Stimulated activated CD4-positive, alpha-beta T cell treated with anti-CD3 and anti-CD28 coated beads, Interleukin-2, amount 100 ng/mL, for 24 hours (primary cell): ENCODE data around the gene LYSET.
"Not testable (repeated sequence)": the region's sequence is repeated elsewhere in the genome, so short reads cannot be mapped to it uniquely, and the experiment has no call there.

Experiments used
- DNase-seq, 2 donors: peaks; one replicate each; pipeline ENCODE4 v3.0.0-alpha.2; 2020

The LYSET gene

DNA sequence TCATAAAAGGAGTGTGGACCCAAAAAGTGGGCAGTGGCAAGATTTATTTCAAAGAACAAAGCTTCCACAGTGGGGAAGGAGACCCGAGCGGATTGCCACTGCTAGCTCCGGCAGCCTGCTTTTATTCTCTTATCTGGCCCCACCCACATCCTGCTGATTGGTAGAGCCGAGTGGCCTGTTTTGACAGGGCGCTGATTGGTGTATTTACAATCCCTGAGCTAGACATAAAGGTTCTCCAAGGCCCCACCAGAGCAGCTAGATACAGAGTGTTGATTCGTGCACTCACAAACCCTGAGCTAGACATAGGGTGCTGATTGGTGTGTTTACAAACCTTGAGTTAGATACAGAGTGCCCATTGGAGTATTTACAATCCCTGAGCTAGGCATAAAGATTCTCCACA lies 15.5 kb upstream of the LYSET start:
- DNase-seq, result not testable (repeated sequence)

DNA sequence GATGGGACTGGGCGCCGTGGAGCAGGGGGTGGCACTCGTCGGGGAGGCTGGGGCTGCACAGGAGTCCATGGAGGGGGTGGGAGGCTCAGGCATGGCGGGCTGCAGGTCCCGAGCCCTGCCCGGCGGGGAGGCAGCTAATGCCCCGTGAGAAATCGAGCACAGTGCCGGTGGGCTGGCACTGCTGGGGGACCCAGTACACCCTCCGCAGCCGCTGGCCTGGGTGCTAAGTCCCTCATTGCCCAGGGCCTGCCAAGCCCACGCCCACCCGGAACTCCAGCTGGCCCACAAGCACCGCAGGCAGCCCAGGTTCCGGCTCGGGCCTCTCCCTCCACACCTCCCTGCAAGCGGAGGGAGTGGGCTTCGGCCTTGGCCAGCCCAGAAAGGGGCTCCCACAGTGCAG lies 15.0 kb upstream of the LYSET start:
- DNase-seq, result not testable (repeated sequence)

DNA sequence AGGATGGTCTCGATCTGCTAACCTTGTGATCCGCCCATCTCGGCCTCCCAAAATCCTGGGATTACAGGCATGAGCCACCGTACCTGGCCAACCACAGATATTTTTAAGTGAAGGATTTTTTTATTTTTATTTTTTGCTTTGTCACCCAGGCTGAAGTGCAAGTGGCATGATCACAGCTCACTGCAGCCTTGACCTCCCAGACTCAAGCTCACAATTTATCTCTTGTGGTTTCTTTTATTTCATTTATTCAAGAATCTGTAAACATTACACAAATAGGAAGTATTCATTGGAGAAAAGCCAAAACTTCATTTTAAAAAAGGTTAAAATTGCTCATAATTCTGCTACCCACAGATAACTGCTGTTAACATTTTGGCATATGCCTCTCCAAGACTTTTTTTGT lies 13.7 kb upstream of the LYSET start:
- no peak for DNase-seq

DNA sequence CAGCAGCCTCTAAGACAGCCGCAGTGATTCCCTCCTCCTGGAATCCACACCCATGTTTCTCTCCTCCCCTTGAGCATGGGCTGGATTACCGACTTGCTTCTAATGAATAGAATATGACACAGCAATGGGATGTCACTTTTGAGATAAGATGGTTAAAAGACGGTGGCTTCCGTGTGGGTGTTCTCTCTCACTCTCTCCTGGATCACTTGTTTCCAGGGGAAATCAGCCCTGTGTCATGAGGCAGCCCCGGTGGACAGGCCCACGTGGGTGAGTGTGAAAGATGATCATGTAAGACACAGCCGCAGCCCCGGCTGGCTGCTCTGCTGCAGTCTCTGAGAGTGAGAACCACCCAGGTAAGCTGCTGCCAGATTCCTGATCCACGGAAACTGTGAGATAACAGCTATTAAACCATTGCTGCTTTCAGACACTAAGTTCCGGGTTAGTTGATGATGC lies 11.1 kb upstream of the LYSET start:
- DNase-seq, result no peak

DNA sequence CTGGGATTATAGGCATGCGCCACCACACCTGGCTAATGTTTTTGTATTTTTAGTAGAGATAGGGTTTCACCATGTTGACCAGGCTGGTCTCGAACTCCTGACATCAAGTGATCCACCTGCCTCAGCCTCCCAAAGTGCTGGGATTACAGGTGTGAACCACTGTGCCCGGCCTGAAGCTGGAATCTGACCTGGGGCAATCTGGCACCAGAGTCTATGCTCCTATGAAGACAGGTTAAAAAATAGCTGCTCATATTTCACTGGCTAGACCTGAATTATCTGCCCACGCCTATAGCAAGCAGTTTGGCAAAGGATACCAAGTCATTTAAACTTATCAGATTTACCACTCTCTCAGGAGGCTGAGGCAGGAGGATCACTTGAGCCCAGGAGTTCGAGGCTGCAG lies 10.4 kb upstream of the LYSET start:
- DNase-seq, result not testable (repeated sequence)

DNA sequence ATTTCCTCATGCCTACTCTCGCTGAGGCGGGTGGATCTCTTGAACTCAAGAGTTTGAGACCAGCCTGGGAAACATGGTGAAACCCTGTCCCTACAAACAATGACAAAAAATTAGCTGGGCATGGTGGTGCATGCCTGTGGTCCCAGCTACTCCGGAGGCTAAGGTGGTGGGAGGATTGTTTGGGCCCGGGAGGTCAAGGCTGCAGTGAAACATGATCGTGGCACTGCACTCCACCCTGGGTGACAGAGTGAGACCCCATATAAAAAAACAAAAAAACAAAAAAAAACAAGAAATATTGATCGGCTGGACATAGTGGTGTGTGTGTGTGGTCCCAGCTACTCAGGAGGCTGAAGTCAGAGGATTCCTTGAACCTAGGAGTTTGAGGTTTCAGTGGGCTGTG lies 9.6 kb upstream of the LYSET start:
- no peak for DNase-seq

DNA sequence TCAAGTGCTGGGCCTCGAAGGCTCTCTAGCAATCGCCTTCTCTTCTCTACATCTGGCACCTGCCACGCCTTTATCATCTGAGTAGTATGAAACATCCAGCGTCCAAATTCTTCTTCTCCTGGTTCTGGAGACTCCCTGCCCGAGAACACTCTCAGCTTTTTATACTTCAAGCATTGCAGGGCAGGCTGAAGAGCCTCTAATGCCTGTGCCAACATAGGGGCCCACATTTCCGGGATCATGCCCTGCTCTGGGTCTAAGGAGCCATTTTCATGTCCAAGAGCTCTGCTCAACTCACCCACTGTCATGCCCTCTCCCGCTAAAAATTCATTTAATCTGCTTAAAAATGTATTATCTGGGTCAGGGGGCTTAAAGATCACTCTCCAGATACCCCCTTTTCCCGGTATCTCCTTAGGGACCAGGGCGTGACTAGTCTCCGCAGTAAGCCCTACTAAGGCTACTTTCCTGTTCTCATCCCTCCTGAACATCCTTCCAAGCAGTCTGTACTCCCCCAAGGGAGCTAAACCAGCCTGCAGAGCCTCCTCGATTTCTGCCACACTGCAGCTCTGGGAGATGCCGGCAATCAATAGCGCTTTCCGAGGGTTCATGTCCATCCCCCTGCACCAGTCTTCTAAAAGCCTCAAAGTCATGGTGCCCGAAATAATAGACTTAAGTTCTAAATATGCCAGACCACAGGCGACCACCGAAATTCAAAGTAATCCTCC lies 1.4 kb upstream of the LYSET start:
- DNase-seq, result no peak

DNA sequence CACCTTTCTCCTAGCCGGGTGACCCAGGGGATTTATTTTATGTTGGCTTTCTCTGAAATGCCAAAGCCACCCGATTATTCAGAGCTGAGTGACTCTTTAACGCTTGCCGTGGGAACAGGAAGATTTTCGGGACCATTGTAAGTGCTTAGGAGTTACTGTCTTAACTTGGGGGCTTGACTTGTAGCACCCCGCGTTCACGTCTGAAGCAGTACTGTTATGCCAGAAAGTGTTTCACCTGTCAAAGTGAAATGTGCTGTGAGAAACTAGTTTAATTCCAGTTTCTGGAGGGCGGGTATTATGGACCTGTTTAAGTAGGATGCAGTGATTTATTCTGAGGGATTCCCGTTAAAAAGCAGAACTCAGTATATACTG lies 218 bp downstream of the LYSET start:
- DNase-seq, result no peak

DNA sequence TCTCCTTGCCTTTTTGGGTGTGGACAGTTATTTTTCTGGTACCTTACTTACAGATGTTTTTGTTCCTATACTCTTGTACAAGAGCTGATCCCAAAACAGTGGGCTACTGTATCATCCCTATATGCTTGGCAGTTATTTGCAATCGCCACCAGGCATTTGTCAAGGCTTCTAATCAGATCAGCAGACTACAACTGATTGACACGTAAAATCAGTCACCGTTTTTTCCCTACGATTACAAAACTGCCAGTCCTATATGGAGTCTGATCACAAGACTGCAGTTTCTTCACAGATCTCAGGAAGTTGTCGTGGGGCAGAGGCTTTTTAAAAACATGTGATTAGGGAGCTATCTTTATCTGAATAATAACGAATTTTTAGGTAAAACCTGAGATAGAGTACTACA lies 1.3 kb downstream of the LYSET start:
- no peak for DNase-seq

DNA sequence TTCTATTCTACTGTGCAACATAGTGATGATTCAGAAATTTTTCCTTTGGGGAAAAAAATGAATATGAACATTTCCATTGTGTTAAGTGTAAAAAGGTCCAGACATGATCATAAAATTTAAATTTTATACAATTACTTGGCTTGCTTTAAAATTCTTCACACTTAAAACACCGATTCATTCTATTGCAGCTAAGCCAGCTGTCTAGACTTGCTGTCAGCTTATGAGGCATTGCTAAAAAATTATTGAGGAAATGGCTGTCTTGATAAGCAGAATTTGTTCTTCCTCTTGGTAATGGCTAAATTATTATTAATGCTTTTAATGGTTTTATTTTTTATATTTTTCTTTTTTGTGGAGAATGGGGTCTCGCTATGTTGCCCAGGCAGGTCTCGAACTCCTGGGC lies 1.8 kb downstream of the LYSET start:
- no peak for DNase-seq

DNA sequence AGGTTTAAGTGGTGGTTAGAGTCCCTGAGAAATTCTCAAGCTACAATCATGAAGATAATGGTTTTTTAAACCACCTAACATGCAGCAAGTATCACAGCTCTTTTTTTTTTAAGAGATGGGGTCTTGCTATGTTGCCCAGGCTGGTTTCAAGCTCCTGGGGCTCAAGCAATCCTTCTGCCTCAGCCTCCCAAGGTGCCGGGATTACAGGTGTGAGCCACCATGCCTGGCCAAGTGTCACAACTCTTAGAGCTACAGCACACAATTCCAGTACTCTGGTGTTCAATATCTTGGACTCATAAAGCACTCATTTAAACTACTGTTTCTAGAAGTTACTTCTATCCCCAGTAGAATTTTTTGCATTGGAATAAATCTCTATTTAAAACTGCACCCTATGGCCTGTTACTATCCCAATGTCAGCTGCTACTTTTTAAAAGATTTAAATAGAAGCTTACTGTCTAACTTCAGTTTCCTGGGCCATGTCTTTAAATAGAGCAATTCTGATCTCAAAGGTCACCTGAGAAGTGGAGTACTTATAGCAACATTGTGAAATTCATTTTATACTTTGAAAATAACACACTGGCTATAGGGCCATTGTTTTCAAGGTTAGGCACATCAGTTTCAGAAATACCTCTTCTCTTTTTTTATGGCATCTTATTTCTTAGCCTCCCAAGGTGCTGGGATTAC lies 10.3 kb downstream of the LYSET start:
- no peak for DNase-seq

DNA sequence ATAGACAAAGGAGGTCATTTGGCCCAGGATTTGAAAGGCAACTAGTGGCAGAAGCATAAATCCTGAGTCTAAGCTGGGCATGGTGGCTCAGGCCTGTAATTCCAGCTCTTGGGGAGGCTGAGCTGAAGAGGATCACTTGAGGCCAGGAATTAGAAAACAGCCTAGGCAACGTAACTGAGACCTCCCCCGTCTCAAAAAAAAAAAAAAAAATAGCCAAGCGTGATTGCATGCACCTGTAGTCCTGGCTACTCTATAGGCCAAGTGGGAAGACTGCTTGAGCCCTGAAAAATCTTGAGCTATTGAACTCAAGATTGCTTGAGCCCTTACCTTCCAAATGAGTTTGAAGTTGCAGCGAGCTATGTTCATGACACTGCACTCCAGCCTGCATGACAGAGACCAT lies 13.9 kb downstream of the LYSET start:
- no peak for DNase-seq

DNA sequence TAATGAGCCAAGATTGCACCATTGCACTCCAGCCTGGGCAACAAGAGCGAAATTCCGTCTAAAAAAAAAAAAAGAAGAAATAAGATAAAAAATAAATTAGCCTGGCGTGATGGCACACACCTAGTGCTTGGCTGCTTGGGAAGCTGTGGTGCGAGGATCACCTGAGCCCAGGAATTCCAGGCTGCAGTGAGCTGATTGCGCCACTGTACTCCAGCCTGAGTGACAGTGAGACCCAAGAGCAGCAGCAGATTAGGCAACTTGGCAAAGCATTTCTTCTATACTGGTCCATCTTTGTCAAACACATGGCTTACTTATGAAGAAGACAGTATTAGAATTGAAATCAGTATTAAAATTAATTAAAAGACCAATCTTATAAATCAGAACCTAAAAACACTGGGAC lies 15.4 kb downstream of the LYSET start:
- DNase-seq, result no peak

DNA sequence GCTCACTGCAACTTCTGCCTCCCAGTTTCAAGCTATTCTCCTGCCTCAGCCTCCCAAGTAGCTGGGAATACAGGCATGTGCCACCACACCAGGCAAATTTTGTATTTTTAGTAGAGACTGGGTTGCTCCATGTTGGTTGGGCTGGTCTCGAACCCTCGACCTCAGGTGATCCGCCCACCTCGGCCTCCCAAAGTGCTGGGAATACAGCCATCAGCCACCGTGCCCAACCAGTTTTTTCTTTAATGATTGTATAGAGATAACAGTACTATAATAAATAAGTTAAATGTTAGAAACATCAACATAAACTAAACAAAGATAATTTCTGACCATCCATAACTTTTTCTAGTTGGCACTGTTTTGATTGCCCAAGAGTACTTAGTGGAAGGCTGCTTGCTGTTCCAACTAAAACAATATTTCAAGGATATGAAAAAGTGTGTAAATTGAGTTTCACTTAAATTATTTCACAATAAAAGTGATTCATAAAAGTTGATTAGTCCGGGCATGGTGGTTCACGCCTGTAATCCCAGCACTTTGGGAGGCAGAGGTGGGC lies 16.1 kb downstream of the LYSET start:
- DNase-seq, result no peak

DNA sequence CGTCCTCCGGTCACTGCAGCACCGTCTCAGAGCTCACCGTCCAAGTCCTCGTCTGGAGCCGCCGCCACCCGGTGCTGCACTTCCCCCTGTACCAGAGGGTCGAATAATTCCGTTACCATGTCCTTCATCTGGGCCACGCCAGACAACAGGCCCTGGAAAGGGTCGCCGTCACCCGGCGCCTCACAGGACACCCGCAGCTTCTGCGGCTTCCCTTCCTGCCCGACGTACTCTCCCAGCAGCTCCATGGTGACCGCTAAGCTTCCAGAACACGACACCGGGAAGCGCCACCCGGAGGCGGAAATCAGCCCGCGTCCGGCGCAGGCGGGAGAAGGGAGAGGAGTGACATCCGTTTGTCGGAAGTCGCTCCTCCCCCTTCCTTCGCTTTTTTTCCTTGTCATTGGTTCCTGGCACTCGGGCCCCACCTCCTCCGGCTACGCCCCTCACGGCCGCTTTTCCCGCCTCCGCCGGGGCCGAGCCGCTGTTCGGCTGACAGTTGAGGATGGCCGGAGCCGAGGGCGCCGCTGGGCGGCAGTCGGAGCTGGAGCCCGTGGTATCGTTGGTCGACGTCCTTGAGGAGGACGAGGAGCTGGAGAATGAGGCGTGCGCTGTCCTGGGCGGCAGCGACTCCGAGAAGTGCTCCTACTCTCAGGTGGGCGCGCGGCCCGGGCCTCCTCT lies 21.8 kb downstream of the LYSET start, which contains the start of the genes GON7 and UBR7:
GON7 (minus strand) TSS at position 273 of the 675 bp plus-strand sequence; CDS start at position 245, 28 bp downstream.
UBR7 (plus strand) TSS at position 464 of the 675 bp plus-strand sequence; CDS start at position 500, 36 bp downstream.
- DNase-seq, result peak; percentile 91

DNA sequence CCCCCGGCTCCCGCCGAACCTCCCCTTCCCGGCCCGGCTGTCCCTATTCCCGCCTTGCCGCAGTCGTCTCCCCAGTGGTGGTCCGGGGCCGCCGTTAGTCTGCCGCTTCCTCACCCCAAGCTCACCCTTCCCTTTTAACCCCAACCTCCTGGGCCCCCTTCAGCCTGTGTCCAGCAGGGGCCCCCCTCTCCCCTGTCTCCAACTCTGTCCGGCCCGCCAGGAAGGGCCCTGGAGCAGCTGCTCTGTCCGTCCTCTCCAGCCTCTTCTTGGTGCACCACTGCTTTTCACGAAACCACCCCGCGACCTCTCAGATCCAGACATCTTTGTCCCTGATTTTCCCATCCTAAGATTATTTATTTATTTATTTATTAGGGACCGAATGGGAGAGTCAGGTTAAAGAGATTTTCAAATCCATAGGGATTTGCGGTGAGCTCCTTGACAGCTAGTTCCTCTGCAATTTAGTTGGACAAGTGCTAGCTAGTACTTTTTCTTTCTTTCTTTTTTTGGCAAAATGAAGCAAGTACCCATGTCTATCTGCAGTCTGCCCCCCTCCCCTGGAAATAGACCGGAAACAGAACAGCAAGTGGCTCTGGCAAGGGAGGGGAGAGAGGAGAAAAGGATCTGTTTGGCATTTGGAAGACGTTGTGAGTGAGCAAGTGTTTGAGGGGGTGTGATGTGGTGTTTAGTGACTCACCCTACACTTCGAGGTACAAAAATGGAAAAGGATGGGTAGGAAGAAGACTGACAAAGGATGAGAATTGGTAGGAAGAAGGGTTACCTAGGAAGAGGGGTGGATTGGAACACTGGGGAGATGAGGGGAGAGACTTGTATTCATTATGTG lies 22.6 kb downstream of the LYSET start:
- DNase-seq, result peak; percentile 24 to 32

DNA sequence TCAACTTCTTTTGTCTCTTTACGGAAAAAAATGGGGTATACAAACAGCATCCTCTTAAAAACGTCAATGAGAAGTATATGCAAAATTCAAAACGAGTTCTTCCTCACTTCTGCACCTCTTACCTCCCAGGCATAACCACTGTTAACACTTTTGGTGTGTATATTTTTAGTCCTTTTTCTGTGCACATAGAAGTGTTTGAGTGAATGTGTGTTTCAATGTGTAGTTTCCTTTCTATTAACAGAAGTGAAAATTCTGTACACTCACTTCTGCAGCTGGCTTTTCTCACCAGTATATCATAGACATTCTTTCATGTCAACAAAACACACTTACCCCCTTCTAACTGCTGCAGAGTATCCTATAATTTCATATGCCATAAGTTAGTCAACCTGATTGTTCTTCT lies 27.3 kb downstream of the LYSET start:
- no peak for DNase-seq

DNA sequence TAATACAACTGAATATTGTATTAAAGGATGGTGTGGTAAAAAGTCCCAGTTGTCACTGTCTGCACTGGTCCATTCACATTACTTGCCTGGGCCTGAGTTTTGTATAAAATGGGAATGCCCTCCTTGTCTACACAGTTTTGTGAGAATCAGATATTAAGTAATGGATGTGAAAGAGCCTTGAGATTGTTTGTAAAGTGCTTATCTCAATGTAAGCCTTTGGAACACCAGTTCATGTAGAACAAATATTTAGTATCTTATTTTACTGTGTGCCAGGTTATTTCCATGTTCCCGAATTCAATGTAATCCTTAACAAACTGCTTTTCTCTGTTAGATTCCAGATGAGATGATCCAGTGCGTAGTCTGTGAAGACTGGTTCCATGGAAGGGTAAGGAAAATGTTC lies 29.5 kb downstream of the LYSET start:
- DNase-seq, result no peak

DNA sequence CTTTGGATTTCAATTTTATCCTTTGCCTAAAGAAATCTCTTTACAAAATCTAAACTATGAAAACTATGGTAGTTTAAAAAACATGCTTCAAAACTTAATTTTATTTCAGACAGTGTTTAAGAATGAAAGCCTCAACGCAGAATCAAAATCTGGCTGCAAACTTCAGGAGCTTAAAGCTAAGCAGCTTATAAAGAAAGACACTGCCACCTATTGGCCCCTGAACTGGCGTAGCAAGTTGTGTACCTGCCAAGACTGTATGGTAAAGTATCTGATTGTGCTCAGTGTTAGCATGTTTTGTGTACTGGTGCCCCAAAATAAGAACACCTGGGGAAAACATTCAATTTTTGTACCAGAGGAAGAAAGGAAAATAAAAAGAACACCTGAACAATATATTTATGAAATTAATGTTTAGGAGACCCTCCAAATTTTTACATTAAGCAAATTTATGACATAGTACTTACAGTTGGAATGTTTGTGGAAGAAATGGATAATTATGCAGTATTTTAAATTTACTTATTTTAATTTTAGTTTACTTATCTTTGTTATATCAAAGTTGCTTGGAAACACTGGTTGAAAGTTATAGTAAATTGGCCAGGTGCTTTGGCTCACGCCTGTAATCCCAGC lies 34.1 kb downstream of the LYSET start:
- DNase-seq, result peak in 1 of 2 donors; percentile 33

DNA sequence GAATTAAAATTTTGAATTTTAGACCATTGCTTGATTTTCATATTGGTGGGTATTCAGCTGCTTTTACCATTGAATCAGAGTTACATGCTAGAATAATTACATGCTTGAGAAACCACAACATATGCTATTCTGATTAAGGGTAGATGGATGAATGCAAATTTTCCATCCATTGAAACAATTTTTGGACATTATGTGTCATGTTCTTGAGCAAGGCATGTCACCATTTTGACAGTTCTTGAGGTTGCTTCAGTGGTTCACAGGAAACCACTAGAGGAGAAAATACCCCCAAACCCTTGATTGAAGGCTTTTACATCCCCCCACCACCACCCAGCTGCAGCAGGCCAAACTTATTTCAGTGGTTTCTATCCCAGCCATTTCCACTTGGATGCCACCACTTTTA lies 35.4 kb downstream of the LYSET start:
- no peak for DNase-seq

DNA sequence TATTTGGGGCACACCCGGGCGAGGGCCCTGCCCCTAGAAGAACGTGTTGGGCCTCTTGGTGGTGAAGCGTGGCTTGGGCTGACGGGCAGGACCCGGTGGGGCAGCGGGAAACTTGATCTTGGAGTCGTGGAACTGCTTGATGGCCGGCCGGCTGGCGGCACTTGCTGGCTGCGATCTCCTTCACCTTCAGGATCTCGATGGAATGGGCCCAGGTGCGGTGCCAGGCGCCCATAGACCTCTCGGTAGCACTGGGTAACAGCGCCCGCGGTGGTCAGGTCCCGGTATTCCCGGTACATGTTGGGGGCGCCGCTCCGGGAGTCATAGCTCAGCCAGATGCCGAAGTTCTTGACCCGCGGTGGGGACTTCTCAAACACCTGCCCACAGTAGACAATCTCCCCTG lies 38.4 kb downstream of the LYSET start:
- DNase-seq, result no peak

DNA sequence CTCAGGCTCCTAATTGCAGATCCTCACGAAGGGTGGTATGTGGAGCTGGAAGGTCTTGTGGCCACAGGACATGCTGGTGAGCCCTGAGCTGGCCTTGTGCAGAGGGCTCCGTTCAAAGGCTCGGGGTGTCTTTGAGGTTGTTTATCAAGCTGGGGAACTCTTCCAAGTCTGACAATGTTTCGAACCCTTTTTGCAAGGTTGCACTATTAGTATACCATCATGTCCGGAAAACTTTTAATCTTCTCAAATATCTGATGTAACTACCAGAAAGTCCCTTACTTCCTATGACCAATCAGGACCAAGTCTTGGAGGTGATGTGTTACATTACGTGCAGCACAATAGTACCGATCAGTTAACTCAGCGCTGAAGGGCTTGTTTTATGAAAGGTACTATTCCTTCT lies 43.4 kb downstream of the LYSET start:
- no peak for DNase-seq
